OCI-LY3 (cell line): ENCODE data around the gene NPEPL1.

ENCODE experiments used
- EZH2phosphoT487 ChIP-seq: fragments of 200-600 bp; shearing (Covaris generic); IDR thresholded peaks from 2 replicates; pipeline ENCODE4 v1.6.1; 2018; ENCODE audit warnings: antibody characterized with exemption, mixed run types, low read depth
- TF ChIP-seq, protein P1 (sequence below): fragments of 200-600, 300-600 bp; sonication (generic); IDR thresholded peaks from 2 replicates; pipeline ENCODE4 v1.5.1; 2014; ENCODE audit warnings: antibody characterized with exemption, low read length, low read depth

GRCh38 chr20:58708246-58708931 lies 15.8 kb downstream of the NPEPL1 start:
- TF ChIP-seq, protein P1, sequence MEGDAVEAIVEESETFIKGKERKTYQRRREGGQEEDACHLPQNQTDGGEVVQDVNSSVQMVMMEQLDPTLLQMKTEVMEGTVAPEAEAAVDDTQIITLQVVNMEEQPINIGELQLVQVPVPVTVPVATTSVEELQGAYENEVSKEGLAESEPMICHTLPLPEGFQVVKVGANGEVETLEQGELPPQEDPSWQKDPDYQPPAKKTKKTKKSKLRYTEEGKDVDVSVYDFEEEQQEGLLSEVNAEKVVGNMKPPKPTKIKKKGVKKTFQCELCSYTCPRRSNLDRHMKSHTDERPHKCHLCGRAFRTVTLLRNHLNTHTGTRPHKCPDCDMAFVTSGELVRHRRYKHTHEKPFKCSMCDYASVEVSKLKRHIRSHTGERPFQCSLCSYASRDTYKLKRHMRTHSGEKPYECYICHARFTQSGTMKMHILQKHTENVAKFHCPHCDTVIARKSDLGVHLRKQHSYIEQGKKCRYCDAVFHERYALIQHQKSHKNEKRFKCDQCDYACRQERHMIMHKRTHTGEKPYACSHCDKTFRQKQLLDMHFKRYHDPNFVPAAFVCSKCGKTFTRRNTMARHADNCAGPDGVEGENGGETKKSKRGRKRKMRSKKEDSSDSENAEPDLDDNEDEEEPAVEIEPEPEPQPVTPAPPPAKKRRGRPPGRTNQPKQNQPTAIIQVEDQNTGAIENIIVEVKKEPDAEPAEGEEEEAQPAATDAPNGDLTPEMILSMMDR = no peak
- no peak for TF ChIP-seq EZH2phosphoT487
